Body of pancreas (tissue), 4 donors: Measurements from ENCODE around the gene WDR1.

Experiments
- CTCF ChIP-seq, 7 experiments: fragments of 450-650 bp in 4 of 7; fragments of 200-600 bp in 3 of 7; sonication (generic) in 3 of 7; IDR thresholded peaks; one replicate each; pipeline ENCODE4 v1.5.1; 2016 to 2019; ENCODE audit warnings: antibody characterized with exemption in 7 of 7
- POLR2A ChIP-seq, 3 donors: fragments of 450-650 bp; IDR thresholded peaks; one replicate each; pipeline ENCODE4 v1.6.1; 2016; ENCODE audit warnings: antibody characterized with exemption in 3 of 3, mild to moderate bottlenecking in 2 of 3

DNA sequence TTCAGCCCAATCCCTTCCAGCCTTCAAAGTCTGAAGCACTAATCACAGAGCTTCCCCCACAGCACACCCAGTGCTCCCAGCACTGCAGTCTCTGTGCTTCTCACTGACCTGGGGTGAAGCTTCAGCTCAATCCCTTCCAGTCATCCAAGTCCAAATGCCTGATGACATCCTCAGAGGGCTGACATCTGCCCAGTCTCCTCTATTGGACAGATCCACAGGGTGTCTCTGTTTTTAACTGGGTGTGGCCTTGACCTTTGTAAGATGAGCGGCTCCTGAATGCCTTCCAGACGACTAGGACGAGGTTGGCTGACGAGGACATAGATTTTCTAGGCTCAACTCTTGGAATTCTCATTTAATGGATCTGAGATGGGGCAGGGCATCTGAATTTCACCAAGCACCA lies 87.7 kb downstream of the WDR1 start:
- no peak for TF ChIP-seq CTCF (IDR thresholded peaks at IDR 0.05)
- TF ChIP-seq POLR2A (IDR thresholded peaks at IDR 0.05) = no peak
